Measurements from ENCODE around the gene YPEL2.

DNA sequence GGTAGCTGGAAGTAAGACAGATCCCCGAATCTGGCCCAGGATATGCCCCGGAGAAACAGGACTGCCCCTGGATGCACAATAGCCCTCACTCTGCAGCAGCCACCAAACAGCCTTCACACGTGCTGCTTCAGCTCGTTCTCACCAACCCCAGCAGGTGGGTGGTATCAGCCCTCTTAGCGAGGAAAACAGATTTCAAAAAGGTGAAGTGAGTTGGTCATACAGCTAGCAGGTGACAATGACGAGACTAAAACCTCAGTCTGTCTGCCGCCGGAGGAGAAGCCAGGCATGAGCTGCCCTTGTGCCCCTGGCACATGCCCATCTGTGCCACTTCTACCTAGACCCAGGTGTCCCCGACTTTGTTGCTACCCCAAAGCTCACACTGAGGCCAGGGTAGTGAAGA, 92.4 kb downstream of the YPEL2 start:
- TF ChIP-seq, protein P1, sequence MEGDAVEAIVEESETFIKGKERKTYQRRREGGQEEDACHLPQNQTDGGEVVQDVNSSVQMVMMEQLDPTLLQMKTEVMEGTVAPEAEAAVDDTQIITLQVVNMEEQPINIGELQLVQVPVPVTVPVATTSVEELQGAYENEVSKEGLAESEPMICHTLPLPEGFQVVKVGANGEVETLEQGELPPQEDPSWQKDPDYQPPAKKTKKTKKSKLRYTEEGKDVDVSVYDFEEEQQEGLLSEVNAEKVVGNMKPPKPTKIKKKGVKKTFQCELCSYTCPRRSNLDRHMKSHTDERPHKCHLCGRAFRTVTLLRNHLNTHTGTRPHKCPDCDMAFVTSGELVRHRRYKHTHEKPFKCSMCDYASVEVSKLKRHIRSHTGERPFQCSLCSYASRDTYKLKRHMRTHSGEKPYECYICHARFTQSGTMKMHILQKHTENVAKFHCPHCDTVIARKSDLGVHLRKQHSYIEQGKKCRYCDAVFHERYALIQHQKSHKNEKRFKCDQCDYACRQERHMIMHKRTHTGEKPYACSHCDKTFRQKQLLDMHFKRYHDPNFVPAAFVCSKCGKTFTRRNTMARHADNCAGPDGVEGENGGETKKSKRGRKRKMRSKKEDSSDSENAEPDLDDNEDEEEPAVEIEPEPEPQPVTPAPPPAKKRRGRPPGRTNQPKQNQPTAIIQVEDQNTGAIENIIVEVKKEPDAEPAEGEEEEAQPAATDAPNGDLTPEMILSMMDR (IDR thresholded peaks at IDR 0.05), result no peak
- TF ChIP-seq ZFX (IDR thresholded peaks at IDR 0.05; ENCODE audit: borderline replicate concordance), result no peak
